HG02840 (cell line): ENCODE data around the gene PTPRO.
"Not testable (repeated sequence)": the region's sequence is repeated elsewhere in the genome, so short reads cannot be mapped to it uniquely, and the experiment has no call there.

ENCODE experiments used
- ATAC-seq: cut with Tn5 transposase; IDR thresholded peaks from one replicate; pipeline ENCODE4 v1.9.1; 2021; ENCODE audit warnings: mild to moderate bottlenecking, moderate library complexity, moderate number of reproducible peaks; ENCODE audit not compliant: unreplicated experiment, low FRiP score

Gene PTPRO

GRCh38 chr12:15597125-15597830, 275.0 kb downstream of the PTPRO start:
- ATAC-seq = no peak

- ATAC-seq = no peak
Measured at GRCh38 chr12:15599266-15600037, 277.1 kb downstream of the PTPRO start.

- ATAC-seq = no peak
Measured at GRCh38 chr12:15600223-15600935, 278.1 kb downstream of the PTPRO start.

GRCh38 chr12:15601210-15601800, 279.0 kb downstream of the PTPRO start:
- no peak for ATAC-seq

- no peak for ATAC-seq
Measured at GRCh38 chr12:15602051-15602672, 279.9 kb downstream of the PTPRO start.

- no peak for ATAC-seq
Measured at GRCh38 chr12:15603474-15604085, 281.3 kb downstream of the PTPRO start.

GRCh38 chr12:15605881-15606590, 283.7 kb downstream of the PTPRO start:
- ATAC-seq = no peak

- no peak for ATAC-seq
Measured at GRCh38 chr12:15608406-15608805, 286.1 kb downstream of the PTPRO start.

GRCh38 chr12:15608941-15609340, 286.6 kb downstream of the PTPRO start:
- ATAC-seq = no peak

GRCh38 chr12:15613981-15614380, 291.7 kb downstream of the PTPRO start:
- no peak for ATAC-seq

- not testable (repeated sequence) for ATAC-seq
Measured at GRCh38 chr12:15616495-15616894, 294.2 kb downstream of the PTPRO start.

- ATAC-seq = no peak
Measured at GRCh38 chr12:15620741-15621539, 298.6 kb downstream of the PTPRO start.

GRCh38 chr12:15625075-15625474, 302.8 kb downstream of the PTPRO start:
- no peak for ATAC-seq

GRCh38 chr12:15627995-15628945, 306.0 kb downstream of the PTPRO start:
- no peak for ATAC-seq

- ATAC-seq = no peak
Measured at GRCh38 chr12:15629108-15629507, 306.8 kb downstream of the PTPRO start.

- no peak for ATAC-seq
Measured at GRCh38 chr12:15629761-15630160, 307.5 kb downstream of the PTPRO start.

- no peak for ATAC-seq
Measured at GRCh38 chr12:15631007-15631715, 308.9 kb downstream of the PTPRO start.
